Hypothalamus (tissue), 51 donors: ENCODE measurements around the gene PCYT2.
A peak's percentile ranks its signal among the peaks of the same experiment; 100 is the strongest.
"Not testable (repeated sequence)": the region's sequence is repeated elsewhere in the genome, so short reads cannot be mapped to it uniquely, and the experiment has no call there.

Experiments
- DNase-seq, 51 donors: peaks; one replicate each; lab custom pipeline; 2025; lab: John Stamatoyannopoulos, UW

PCYT2 gene

GRCh38 chr17:81911277-81911961 is at the start of gene PCYT2:
PCYT2 (minus strand) TSS chr17:81911399; CDS start chr17:81911355, 44 bp downstream.
- DNase-seq = peak; percentile 25 to 94 (median 83)

- DNase-seq = no peak
Measured at GRCh38 chr17:81960130-81960958, 49.1 kb upstream of the PCYT2 start.

- peak in 36 of 51 donors; percentile 10 to 81 (median 32) for DNase-seq
Measured at GRCh38 chr17:81959362-81960129, 48.3 kb upstream of the PCYT2 start.

- no peak for DNase-seq
Measured at GRCh38 chr17:81958633-81959342, 47.6 kb upstream of the PCYT2 start.

GRCh38 chr17:81957691-81958432 is 46.7 kb upstream of the PCYT2 start:
- no peak for DNase-seq

- DNase-seq = no peak
Measured at GRCh38 chr17:81956607-81957589, 45.7 kb upstream of the PCYT2 start.

GRCh38 chr17:81955756-81956544 is 44.8 kb upstream of the PCYT2 start:
- no peak for DNase-seq

GRCh38 chr17:81955058-81955681 is 44.0 kb upstream of the PCYT2 start:
- no peak for DNase-seq

GRCh38 chr17:81954131-81955057 is 43.2 kb upstream of the PCYT2 start:
- no peak for DNase-seq

- not testable (repeated sequence) for DNase-seq
Measured at GRCh38 chr17:81953443-81953842, 42.2 kb upstream of the PCYT2 start.

- DNase-seq = no peak
Measured at GRCh38 chr17:81952792-81953228, 41.6 kb upstream of the PCYT2 start.

- no peak for DNase-seq
Measured at GRCh38 chr17:81951785-81952684, 40.8 kb upstream of the PCYT2 start.

- no peak for DNase-seq
Measured at GRCh38 chr17:81950501-81950900, 39.3 kb upstream of the PCYT2 start.

GRCh38 chr17:81948635-81949378 is 37.6 kb upstream of the PCYT2 start:
- no peak for DNase-seq
